Measurements from ENCODE around the gene RAF1. TPM values are rescaled to one million over a fixed set of nuclear protein-coding genes. Genes with fewer than 3 reads are reported as not detected.

Gene RAF1
- total and polyA plus RNA-seq, 9 of the 15 experiments (the other 6 are each of a cell fraction or from before 2014, with no cell fraction given): 28.0 to 183 (median 85.6) TPM

GRCh38 chr3:12708584-12709192 lies 44.8 kb upstream of the RAF1 start (continued):
- TF ChIP-seq SFPQ (IDR thresholded peaks at IDR 0.05; ENCODE audit: low read depth, low read length): no peak
- TF ChIP-seq POU5F1 (IDR thresholded peaks at IDR 0.05; ENCODE audit: borderline replicate concordance, low read depth, low read length, partially characterized antibody): no peak
- TF ChIP-seq RREB1 (CRISPR knock-in tag; IDR thresholded peaks at IDR 0.05): no peak
- no peak for TF ChIP-seq SRSF3 (IDR thresholded peaks at IDR 0.05; ENCODE audit: insufficient read depth, low read length)
- no peak for TF ChIP-seq ZNF133 (CRISPR knock-in tag; IDR thresholded peaks at IDR 0.05)
- peak; percentile 54; the same call in 1 of the 2 replicates for TF ChIP-seq REST (IDR thresholded peaks at IDR 0.05; ENCODE audit: borderline replicate concordance)
- TF ChIP-seq REST (CRISPR knock-in tag; IDR thresholded peaks at IDR 0.05; ENCODE audit: low read depth): no peak
- no peak for TF ChIP-seq CSDE1 (IDR thresholded peaks at IDR 0.05)
- no peak for TF ChIP-seq SRSF1 (IDR thresholded peaks at IDR 0.05; ENCODE audit: low read depth, low read length)
- 0 out of 2 replicates have a peak, but pooled peaks have one; percentile 21 for TF ChIP-seq ZBTB17 (CRISPR knock-in tag; IDR thresholded peaks at IDR 0.05)
- no peak for TF ChIP-seq BDP1 (IDR thresholded peaks at IDR 0.05; ENCODE audit: insufficient read depth, insufficient read length)

All from K562 (cell line).